ENCODE measurements around the gene INPP4B. TPM values are rescaled to one million over a fixed set of nuclear protein-coding genes. Genes with fewer than 3 reads are reported as not detected.

INPP4B gene
- total RNA-seq, 1 donor from 2014 or later, result 10.9 TPM

GRCh38 chr4:142360657-142361056, 485.4 kb downstream of the INPP4B start:
- Histone ChIP-seq H3K4me3 (ENCODE audit: low read depth, low read length) (no peak overlapping the region), H3K27me3 (ENCODE audit: control insufficient read depth, insufficient read depth, low read length) (no peaks in the 10 kb centered on the region), H3K36me3 (ENCODE audit: control insufficient read depth, insufficient read depth, low read length) (no peaks in the 10 kb centered on the region)
- no peak for TF ChIP-seq CTCF (IDR thresholded peaks at IDR 0.05; ENCODE audit: insufficient read depth, low read length, poor library complexity, severe bottlenecking)
- DNase-seq (ENCODE audit: low read depth), result no peak

- Histone ChIP-seq H3K4me3 (ENCODE audit: low read depth, low read length) (no peak overlapping the region), H3K27me3 (ENCODE audit: control insufficient read depth, insufficient read depth, low read length) (no peaks in the 10 kb centered on the region), H3K36me3 (ENCODE audit: control insufficient read depth, insufficient read depth, low read length) (no peaks in the 10 kb centered on the region)
- TF ChIP-seq CTCF (IDR thresholded peaks at IDR 0.05; ENCODE audit: insufficient read depth, low read length, poor library complexity, severe bottlenecking), result no peak
- no peak for DNase-seq (ENCODE audit: low read depth)
Measured at GRCh38 chr4:142358656-142359055, 487.4 kb downstream of the INPP4B start.

- no peaks in the 10 kb centered on the region for H3K36me3 ChIP-seq (ENCODE audit: control insufficient read depth, insufficient read depth, low read length)
- TF ChIP-seq CTCF (IDR thresholded peaks at IDR 0.05; ENCODE audit: insufficient read depth, low read length, poor library complexity, severe bottlenecking), result no peak
- no peak overlapping the region for H3K4me3 ChIP-seq (ENCODE audit: low read depth, low read length)
- DNase-seq (ENCODE audit: low read depth), result no peak
- H3K27me3 ChIP-seq (ENCODE audit: control insufficient read depth, insufficient read depth, low read length), result no peaks in the 10 kb centered on the region
Measured at GRCh38 chr4:142356801-142357200, 489.3 kb downstream of the INPP4B start.

- Histone ChIP-seq H3K27me3 (ENCODE audit: control insufficient read depth, insufficient read depth, low read length) (no peaks in the 10 kb centered on the region), H3K4me3 (ENCODE audit: low read depth, low read length) (no peak overlapping the region), H3K36me3 (ENCODE audit: control insufficient read depth, insufficient read depth, low read length) (no peaks in the 10 kb centered on the region)
- TF ChIP-seq CTCF (IDR thresholded peaks at IDR 0.05; ENCODE audit: insufficient read depth, low read length, poor library complexity, severe bottlenecking), result no peak
- no peak for DNase-seq (ENCODE audit: low read depth)
Measured at GRCh38 chr4:142356118-142356759, 489.9 kb downstream of the INPP4B start.

GRCh38 chr4:142355421-142355930, 490.6 kb downstream of the INPP4B start:
- no peaks in the 10 kb centered on the region for H3K36me3 ChIP-seq (ENCODE audit: control insufficient read depth, insufficient read depth, low read length)
- no peak for DNase-seq (ENCODE audit: low read depth)

More at GRCh38 chr4:142355421-142355930, 490.6 kb downstream of the INPP4B start:
- no peak for TF ChIP-seq CTCF (IDR thresholded peaks at IDR 0.05; ENCODE audit: insufficient read depth, low read length, poor library complexity, severe bottlenecking)
- Histone ChIP-seq H3K4me3 (ENCODE audit: low read depth, low read length) (no peak overlapping the region), H3K27me3 (ENCODE audit: control insufficient read depth, insufficient read depth, low read length) (no peaks in the 10 kb centered on the region)
